HCT116 (cell line): ENCODE measurements around the gene NSF.
"Not testable (repeated sequence)": the region's sequence is repeated elsewhere in the genome, so short reads cannot be mapped to it uniquely, and the experiment has no call there.

ENCODE experiments used
- ELF1 ChIP-seq: IDR thresholded peaks from 2 replicates; pipeline ENCODE4 v1.6.1; 2012; ENCODE audit warnings: low read depth, borderline replicate concordance
- EZH2 ChIP-seq: fragments of 200-600 bp; sonication (generic); IDR thresholded peaks from 2 replicates; pipeline ENCODE4 v1.6.1; 2017; ENCODE audit warnings: antibody characterized with exemption, mixed run types
- EZH2phosphoT487 ChIP-seq: fragments of 200-600 bp; IDR thresholded peaks from 2 replicates; pipeline ENCODE4 v1.6.1; 2018; ENCODE audit warnings: antibody characterized with exemption, borderline replicate concordance
- RAD21 ChIP-seq: IDR thresholded peaks from 2 replicates; pipeline ENCODE4 v1.6.1; 2012; ENCODE audit warnings: low read depth, mild to moderate bottlenecking
- SIN3A ChIP-seq: IDR thresholded peaks from 2 replicates; pipeline ENCODE4 v1.6.1; 2012; ENCODE audit warnings: low read depth
- SP1 ChIP-seq: IDR thresholded peaks from 2 replicates; pipeline ENCODE4 v1.6.1; 2012; ENCODE audit warnings: low read depth
- ZNF274 ChIP-seq: fragments of 200-500 bp; sonication (Bioruptor generic); IDR thresholded peaks from 2 replicates; pipeline ENCODE4 v1.6.1; 2014; ENCODE audit warnings: mild to moderate bottlenecking, low read depth, low read length, inconsistent platforms
- TF ChIP-seq, protein P1 (sequence below), 3 experiments: fragments of 200-600 bp in 1 of 3; sonication (generic) in 1 of 3; IDR thresholded peaks in 2 of 3; conservative IDR thresholded peaks in 1 of 3; 2 replicates each; pipeline ENCODE4 v1.5.1; 2012 to 2017; ENCODE audit warnings: low read depth in 2 of 3, low read length in 2 of 3, antibody characterized with exemption in 1 of 3, borderline replicate concordance in 1 of 3, control low read depth in 1 of 3, mild to moderate bottlenecking in 1 of 3, mixed read lengths in 1 of 3, mixed run types in 1 of 3, moderate library complexity in 1 of 3; ENCODE audit not compliant: insufficient read depth in 1 of 3
- TF ChIP-seq, protein P2 (sequence below): IDR thresholded peaks from 2 replicates; pipeline ENCODE4 v1.6.1; 2012; ENCODE audit warnings: low read depth
- TF ChIP-seq, protein P3 (sequence below): IDR thresholded peaks from 2 replicates; pipeline ENCODE4 v1.6.1; 2011; ENCODE audit warnings: mild to moderate bottlenecking, low read length, moderate library complexity; ENCODE audit not compliant: insufficient replicate concordance; ENCODE audit errors: extremely low read depth
- TF ChIP-seq, protein P4 (sequence below): IDR thresholded peaks from 2 replicates; pipeline ENCODE4 v1.6.1; 2012

DNA sequence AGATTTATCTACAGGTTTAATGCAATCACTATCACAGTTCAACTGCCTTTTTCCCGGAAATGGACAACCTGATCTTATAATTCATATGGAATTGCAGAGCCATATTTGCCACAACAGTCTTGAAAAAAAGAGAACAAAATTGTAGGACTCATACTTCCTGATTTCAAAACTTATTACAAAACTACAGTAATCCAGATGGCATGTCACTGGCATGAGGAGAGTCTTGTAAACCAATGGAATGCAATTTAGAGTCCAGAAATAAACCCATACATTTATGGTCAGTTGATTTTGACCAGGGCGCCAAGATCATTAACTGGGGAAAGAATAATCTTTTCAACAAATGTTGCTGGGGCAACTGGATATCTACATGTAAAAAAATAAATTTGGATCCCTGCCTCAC is 20.8 kb downstream of the NSF start:
- TF ChIP-seq RAD21, ZNF274, ELF1, EZH2phosphoT487, SP1, SIN3A, EZH2: not testable (repeated sequence)
- TF ChIP-seq, protein P1, sequence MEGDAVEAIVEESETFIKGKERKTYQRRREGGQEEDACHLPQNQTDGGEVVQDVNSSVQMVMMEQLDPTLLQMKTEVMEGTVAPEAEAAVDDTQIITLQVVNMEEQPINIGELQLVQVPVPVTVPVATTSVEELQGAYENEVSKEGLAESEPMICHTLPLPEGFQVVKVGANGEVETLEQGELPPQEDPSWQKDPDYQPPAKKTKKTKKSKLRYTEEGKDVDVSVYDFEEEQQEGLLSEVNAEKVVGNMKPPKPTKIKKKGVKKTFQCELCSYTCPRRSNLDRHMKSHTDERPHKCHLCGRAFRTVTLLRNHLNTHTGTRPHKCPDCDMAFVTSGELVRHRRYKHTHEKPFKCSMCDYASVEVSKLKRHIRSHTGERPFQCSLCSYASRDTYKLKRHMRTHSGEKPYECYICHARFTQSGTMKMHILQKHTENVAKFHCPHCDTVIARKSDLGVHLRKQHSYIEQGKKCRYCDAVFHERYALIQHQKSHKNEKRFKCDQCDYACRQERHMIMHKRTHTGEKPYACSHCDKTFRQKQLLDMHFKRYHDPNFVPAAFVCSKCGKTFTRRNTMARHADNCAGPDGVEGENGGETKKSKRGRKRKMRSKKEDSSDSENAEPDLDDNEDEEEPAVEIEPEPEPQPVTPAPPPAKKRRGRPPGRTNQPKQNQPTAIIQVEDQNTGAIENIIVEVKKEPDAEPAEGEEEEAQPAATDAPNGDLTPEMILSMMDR (IDR thresholded peaks at IDR 0.05 in 2 of 3, conservative IDR thresholded peaks at IDR 0.05 in 1 of 3; ENCODE audit: borderline replicate concordance in 1 of 3, insufficient read depth in 1 of 3, low read depth in 2 of 3, low read length in 2 of 3): not testable (repeated sequence)
- TF ChIP-seq, protein P2, sequence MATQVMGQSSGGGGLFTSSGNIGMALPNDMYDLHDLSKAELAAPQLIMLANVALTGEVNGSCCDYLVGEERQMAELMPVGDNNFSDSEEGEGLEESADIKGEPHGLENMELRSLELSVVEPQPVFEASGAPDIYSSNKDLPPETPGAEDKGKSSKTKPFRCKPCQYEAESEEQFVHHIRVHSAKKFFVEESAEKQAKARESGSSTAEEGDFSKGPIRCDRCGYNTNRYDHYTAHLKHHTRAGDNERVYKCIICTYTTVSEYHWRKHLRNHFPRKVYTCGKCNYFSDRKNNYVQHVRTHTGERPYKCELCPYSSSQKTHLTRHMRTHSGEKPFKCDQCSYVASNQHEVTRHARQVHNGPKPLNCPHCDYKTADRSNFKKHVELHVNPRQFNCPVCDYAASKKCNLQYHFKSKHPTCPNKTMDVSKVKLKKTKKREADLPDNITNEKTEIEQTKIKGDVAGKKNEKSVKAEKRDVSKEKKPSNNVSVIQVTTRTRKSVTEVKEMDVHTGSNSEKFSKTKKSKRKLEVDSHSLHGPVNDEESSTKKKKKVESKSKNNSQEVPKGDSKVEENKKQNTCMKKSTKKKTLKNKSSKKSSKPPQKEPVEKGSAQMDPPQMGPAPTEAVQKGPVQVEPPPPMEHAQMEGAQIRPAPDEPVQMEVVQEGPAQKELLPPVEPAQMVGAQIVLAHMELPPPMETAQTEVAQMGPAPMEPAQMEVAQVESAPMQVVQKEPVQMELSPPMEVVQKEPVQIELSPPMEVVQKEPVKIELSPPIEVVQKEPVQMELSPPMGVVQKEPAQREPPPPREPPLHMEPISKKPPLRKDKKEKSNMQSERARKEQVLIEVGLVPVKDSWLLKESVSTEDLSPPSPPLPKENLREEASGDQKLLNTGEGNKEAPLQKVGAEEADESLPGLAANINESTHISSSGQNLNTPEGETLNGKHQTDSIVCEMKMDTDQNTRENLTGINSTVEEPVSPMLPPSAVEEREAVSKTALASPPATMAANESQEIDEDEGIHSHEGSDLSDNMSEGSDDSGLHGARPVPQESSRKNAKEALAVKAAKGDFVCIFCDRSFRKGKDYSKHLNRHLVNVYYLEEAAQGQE: not testable (repeated sequence)
- TF ChIP-seq, protein P3, sequence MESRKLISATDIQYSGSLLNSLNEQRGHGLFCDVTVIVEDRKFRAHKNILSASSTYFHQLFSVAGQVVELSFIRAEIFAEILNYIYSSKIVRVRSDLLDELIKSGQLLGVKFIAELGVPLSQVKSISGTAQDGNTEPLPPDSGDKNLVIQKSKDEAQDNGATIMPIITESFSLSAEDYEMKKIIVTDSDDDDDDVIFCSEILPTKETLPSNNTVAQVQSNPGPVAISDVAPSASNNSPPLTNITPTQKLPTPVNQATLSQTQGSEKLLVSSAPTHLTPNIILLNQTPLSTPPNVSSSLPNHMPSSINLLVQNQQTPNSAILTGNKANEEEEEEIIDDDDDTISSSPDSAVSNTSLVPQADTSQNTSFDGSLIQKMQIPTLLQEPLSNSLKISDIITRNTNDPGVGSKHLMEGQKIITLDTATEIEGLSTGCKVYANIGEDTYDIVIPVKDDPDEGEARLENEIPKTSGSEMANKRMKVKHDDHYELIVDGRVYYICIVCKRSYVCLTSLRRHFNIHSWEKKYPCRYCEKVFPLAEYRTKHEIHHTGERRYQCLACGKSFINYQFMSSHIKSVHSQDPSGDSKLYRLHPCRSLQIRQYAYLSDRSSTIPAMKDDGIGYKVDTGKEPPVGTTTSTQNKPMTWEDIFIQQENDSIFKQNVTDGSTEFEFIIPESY: not testable (repeated sequence)
- TF ChIP-seq, protein P4, sequence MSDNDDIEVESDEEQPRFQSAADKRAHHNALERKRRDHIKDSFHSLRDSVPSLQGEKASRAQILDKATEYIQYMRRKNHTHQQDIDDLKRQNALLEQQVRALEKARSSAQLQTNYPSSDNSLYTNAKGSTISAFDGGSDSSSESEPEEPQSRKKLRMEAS: not testable (repeated sequence)
